Esophagus muscularis mucosa (tissue), 4 donors: ENCODE measurements around the gene GAGE13.

Source experiments
- CTCF ChIP-seq, 3 experiments: fragments of 200-600 bp in 2 of 3; fragments of 450-650 bp in 1 of 3; sonication (generic) in 2 of 3; IDR thresholded peaks; one replicate each; pipeline ENCODE4 v1.5.1; 2017 to 2019; ENCODE audit warnings: antibody characterized with exemption in 3 of 3, mild to moderate bottlenecking in 2 of 3, moderate library complexity in 1 of 3
- EP300 ChIP-seq: sonication (generic); formaldehyde crosslinking; IDR thresholded peaks from one replicate; pipeline ENCODE4 v1.6.1; 2017; ENCODE audit warnings: antibody characterized with exemption
- POLR2A ChIP-seq: fragments of 450-650 bp; IDR thresholded peaks from one replicate; pipeline ENCODE4 v1.6.1; 2017; ENCODE audit warnings: antibody characterized with exemption, moderate library complexity, mild to moderate bottlenecking, low read depth

GRCh38 chrX:49312176-49312575 lies 19.2 kb upstream of the GAGE13 start:
- TF ChIP-seq CTCF (IDR thresholded peaks at IDR 0.05) (no peak), POLR2A (no peak), EP300 (no peak)
